ENCODE results near the gene TRAPPC14.
A peak's percentile ranks its signal among the peaks of the same experiment; 100 is the strongest.

Gene TRAPPC14

DNA sequence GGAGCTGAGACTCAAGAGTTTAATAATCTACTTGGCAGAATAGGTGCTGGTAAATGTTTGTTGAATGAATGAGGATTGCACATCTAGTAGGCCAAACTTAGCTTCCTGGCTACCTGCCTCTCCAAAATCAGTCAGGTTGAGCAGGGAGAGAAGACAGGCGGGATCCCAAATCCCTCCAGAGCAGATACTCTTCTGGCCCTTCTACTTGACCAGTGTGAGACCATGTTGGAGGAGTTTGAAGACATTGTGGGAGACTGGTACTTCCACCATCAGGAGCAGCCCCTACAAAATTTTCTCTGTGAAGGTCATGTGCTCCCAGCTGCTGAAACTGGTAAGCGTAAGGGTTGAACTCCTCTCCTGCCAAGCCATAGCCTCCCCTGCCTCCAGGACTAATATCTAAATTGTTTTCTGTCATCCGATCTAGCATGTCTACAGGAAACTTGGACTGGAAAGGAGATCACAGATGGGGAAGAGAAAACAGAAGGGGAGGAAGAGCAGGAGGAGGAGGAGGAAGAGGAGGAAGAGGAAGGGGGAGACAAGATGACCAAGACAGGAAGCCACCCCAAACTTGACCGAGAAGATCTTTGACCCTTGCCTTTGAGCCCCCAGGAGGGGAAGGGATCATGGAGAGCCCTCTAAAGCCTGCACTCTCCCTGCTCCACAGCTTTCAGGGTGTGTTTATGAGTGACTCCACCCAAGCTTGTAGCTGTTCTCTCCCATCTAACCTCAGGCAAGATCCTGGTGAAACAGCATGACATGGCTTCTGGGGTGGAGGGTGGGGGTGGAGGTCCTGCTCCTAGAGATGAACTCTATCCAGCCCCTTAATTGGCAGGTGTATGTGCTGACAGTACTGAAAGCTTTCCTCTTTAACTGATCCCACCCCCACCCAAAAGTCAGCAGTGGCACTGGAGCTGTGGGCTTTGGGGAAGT, 34.0 kb downstream of the TRAPPC14 start:
- DNase-seq (ENCODE audit: low spot score) = no peak

DNA sequence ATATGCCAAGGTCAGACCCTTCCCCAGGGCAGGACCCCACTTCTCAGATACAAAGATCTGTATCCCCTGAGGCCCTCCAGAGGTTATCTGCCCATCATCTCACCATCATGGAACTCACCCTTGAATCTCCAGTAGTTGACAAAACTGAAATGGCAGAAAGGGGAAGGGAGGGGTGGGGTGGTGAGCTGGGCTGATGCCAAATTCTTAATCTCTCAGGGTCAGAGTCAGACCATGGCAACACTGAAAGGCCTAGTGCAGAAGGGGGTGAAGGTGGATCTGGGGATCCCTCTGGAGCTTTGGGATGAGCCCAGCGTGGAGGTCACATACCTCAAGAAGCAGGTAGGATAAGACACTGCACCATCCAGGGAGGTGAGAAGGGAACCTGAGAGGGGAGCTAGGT, 36.0 kb downstream of the TRAPPC14 start:
- peak; percentile 16 for DNase-seq (ENCODE audit: low spot score)

DNA sequence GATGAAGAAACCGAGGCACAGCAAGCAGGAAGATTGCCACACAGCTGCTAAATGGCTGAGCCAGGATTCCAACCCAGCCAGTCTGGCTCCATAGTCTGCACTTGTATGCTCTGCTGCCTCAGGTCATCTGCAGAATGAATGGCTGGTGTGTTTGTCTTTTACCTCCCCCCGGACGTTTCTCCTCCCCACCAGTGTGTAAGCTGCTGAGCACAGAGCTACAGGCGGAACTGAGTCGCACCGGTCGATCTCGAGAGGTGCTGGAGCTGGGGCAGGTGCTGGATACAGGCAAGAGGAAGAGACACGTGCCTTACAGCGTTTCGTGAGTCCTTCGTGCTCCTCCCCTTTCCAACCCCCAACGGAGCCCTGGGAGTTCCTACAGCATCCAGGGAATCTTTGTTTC, 36.5 kb downstream of the TRAPPC14 start:
- peak; percentile 6 for DNase-seq (ENCODE audit: low spot score)

DNA sequence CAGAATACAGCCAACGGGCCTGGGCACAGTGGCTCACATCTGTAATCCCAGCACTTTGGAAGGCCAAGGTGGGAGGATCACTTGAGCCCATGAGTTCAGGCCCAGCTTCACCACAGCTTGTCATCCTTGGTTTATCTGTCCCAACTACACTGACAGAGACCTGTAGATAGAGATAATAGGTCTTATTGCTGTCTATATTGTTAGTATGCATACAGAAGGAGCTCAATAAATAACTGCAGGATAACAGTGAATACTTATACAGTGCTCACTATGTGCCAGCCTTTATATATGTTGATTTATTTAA, 37.8 kb downstream of the TRAPPC14 start:
- no peak for DNase-seq (ENCODE audit: low spot score)

DNA sequence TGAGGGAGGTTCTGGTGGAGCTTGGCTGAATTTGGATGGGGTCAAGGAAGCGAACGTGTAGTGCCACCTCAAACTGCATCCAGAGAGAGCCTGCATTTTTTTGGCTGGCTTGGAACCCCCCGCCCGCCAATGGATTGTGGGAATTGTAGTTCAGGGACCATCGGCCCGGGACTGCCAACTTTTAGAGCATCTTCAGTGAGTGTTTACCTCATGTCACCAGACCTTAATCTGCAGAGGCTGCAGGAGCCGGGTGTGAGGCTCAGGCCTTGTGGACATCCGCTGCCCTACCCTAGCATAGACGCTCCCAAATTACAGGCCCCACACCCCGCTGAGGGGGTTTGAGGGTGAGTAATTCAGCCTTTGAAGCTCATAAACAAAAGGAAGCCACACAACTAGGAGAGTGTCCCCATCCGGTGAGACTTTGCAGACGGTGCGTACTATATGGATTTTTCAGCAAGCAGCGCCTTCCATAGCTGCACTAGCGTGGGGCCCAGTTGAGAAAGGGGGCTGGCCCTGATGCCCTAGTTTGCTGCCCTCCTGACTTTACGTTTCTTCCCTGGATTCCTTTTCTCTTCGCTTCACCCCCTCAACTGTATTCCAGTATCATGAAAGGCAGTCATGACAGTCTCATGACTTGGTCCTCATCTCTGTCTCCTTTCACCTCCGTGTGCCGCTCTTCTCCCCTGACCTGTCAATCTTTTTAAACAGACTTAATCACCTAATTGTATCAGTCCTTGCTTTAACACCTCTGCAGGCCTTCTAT, 38.4 kb downstream of the TRAPPC14 start:
- DNase-seq (ENCODE audit: low spot score) = peak; percentile 92

DNA sequence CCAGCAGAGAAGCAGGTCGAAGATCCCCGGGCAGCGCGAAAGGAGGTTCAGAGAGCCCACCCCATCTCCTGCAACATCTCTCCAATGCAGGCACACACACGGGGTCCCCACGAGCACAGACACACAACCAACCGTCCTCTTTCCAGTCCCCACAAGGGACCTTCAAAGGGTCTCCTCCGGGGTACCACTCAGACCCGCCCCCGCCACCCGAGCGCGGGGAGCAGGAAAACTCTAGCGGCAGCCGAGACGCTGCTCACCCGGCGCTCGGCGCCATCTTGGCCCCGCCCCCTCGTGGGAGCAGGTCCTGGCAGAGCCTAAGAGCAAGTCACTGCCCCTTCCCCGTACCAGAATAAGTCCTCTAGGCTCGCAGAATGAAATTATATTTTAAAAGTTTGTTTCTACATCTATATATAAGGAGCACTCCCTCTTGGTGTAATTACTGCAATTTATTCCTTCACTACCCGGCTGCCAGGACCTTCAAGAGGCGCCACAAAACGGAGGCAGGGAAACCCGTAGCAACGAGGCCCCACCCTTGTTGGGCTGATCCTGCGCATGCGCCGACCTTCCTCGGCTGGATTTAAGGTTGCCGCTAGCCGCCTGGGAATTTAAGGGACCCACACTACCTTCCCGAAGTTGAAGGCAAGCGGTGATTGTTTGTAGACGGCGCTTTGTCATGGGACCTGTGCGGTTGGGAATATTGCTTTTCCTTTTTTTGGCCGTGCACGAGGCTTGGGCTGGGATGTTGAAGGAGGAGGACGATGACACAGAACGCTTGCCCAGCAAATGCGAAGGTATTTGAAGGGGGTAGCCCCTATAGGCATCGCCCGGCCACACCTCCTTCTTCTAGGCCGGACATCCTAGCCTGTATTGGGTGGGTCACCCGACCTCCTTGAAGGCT, 39.2 kb downstream of the TRAPPC14 start, which contains the start of the genes CNPY4 and TAF6:
Gene CNPY4 (plus strand): TSS at position 563 of the 898 bp plus-strand sequence. CDS start 111 bp downstream, at position 674.
Gene TAF6 (minus strand): TSS at position 287 of the 898 bp plus-strand sequence. CDS start 5,149 bp downstream, outside the sequence.
- DNase-seq (ENCODE audit: low spot score) = peak; percentile 98

DNA sequence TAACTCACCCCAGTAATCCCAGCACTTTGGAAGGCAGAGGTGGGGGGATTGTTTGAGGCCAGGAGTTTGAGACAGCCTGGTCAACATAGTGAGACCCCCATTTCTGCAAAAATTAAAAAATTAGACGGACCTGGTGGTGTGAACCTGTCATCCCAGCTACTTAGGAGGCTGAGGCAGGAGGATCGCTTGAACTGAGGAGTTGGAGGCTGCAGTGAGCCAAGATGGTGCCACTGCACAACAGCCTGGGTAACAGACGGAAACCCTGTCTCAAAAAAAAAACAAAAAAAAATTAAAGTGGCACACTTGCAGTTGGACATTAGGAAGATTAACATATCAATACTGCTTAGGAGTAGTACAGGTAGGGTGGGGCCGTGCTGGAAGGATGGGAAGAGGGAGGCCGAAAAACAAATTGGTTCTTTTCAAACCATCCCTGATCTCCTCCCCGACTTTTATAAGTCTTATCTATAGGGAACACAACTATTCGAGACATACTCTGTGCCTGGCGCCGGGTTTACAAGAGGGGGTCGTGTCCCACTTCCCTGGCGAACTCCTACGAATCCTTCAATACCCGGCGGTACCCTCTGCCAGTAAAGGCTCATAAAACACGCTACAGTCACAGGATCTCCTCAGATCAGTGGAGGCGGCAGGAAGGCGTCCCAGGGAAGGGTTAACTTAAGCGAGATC, 40.0 kb downstream of the TRAPPC14 start:
- no peak for DNase-seq (ENCODE audit: low spot score)

DNA sequence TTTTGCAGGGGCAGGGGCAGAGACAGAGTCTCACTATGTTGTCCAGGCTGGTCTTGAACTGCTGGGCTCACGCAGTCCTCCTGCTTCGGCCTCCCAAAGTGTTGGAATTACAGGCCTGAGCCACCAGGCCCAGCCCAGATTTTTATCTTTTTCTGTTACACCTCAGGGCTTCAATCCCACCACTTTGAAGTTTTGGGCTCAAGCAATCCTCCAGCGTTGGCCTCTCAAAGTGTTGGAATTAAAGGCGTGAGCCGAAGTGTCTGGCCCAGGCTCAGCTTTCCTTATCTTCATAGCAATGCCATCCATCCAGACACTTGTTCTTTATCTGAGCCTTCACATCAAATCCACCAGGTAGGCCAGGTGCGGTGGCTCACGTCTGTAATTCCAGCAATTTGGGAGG, 43.5 kb downstream of the TRAPPC14 start:
- no peak for DNase-seq (ENCODE audit: low spot score)

DNA sequence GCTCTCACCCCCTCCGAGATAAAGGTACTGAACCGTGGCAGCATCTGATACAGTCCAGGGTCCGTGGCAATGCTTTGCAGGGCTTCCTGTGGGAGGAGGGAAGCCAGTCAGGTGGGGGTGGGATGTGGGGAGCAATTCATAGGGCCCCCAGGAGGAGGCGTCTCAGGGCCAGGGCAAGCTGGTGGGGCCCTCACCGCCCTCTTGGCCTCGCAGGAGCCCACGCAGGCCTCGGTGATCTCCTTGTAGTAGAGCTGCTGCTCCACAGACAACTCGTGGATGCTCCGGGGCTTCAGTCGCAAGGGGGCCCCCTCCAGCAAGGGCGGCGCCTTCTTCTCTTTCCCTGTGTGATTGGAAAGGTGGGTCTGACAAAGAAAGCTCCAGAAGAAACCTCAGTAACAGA, 46.6 kb downstream of the TRAPPC14 start:
- no peak for DNase-seq (ENCODE audit: low spot score)

DNA sequence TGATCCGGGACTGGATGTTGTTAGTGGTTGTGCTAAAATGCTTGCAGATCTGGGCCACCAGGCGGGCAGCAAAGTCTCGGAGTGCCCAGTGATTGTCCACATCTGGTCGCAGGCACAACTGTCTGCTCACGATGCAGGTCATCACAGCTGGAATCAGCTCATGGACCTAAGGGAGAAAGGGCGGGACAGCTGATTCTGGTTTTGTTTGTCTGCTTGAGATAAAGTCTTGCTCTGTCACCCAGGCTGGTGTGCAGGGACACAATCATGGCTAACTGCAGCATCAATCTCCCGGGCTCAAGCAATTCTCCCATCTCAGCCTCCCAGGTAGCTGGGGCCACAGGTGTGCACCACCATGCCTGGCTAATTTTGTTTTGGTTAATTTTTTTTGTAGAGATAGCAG, 47.4 kb downstream of the TRAPPC14 start:
- DNase-seq (ENCODE audit: low spot score) = no peak

DNA sequence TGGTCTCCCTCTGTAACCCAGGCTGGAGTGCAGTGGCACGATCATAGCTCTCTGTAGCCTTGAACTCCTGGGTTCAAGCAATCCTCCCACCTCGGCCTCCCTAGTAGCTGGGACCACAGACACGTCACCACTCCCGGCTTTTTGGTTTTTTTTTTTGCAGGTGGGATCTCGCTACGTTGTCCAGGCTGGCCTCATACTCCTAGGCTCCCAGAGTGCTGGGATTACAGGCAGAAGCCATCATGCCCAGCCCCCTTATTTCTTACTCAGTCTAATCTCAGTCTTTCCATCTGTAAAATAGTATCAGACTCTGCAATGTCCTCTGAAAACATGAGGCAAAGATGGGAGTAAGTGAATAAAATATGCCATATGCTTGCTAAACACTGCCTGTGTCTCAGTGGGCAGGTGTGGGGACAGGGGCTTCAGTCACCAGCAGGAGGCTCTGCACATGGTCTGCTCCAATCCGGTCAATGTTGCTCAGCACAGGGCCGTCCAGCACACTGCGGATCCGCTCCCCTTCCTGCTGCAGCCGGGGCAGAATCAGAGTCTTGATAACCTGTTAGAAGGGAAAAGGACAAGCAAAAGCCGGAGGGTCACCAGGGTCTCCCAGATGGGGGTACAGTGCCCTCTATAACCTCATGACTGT, 48.9 kb downstream of the TRAPPC14 start:
- DNase-seq (ENCODE audit: low spot score) = no peak

DNA sequence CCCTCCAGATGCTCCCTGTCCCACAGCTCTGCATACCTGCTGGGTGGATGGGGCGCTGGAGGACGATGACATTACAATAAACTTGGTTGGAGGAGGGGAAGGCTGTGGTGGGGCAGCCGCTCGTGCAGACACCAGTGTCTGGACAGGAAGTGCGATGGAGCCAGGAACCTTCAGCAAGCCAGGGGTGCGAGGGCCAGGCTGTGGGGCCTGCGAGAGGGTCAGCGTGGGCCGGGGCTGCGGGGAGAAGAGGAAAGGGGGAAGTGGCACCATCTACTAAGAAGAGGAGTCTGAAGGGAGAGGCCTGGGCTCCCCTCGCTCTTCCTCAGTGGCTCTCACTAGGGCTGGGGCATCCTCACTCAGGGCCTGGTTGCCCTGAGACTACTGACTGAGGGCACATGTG, 50.6 kb downstream of the TRAPPC14 start:
- DNase-seq (ENCODE audit: low spot score) = no peak

DNA sequence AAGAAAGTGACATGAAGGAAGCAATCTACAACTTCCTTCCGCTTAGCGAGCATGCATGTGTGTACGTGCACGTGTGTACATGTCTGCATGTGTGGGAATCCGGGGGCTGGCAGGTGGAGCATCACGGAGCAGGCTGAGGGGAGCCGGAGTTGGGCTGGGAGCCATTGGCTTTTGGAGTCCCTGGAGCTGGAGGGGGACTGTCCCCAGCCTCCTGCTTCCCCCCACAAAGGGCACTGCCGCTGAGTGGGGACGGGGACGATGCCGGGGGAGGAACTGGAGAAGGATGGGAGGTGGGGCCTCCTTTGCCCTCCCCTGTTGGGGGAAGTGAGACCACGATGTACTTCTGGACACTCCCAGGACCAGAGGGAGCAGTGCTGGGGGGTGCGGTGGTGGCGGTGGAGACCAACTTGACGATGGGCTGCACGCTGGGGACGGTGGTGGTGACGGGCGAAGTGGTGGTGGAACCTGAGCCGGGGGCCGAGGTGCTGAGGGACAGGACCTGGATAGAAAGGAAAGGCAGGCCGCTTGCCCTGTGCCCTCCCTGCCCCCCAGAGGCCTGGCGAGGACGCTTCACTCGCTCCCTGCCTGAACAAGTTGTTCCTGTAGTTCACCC, 51.3 kb downstream of the TRAPPC14 start:
- no peak for DNase-seq (ENCODE audit: low spot score)

DNA sequence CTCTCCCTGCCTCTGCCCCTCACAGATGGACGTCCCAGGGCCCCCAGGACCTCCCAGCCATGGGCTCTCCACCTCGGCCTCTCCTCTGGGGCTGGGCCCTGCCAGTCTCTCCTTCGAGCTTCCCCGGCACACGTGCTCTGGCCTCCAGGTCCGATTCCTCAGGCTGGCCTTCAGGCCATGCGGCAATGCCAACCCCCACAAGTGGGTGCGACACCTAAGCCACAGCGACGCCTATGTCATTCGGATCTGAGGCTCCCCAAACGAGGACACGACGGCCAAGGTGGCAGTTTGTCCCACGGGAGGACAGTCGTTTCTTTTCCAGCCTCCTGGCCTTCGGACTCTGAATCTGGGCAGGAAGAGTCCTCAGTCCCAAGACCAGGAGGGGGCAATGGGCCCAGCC, 51.9 kb downstream of the TRAPPC14 start:
- no peak for DNase-seq (ENCODE audit: low spot score)

DNA sequence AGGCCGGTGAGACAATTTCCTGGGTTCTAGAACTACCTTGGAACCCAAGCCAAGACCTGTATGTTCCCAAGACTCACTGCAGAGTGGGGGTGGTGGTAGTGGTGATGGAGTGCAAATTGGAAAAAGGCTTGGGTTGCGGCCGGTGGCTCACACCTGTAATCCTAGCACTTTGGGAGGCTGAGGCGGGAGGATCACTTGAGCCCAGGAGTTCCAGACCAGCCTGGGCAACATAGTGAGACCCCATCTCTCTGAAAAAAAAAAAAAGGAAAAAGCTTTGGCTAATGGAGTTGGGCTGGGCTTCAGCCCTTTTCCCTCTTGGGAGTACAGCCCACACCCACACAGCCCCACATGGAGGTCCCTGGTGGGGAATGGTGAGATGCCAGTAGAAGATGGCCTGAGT, 53.0 kb downstream of the TRAPPC14 start:
- DNase-seq (ENCODE audit: low spot score) = no peak
